RWPE1 (cell line): ENCODE results near the gene THOC2.
"Not testable (repeated sequence)": the region's sequence is repeated elsewhere in the genome, so short reads cannot be mapped to it uniquely, and the experiment has no call there.

Experiments
- CTCF ChIA-PET: fragments of 350-600 bp; sonication (Branson Sonifier 250); formaldehyde crosslinking; extraction: SDS; loops from one replicate; lab custom pipeline; 2021; lab: Yijun Ruan, JAX
- POLR2A ChIA-PET: fragments of 400-600 bp; formaldehyde crosslinking; extraction: SDS; loops from one replicate; lab custom pipeline; 2020; ENCODE audit warnings: antibody characterized with exemption; ENCODE audit not compliant: low non-redundant PET; lab: Yijun Ruan, JAX
- DNase-seq: peaks from one replicate; pipeline ENCODE4 v3.0.0; 2012; ENCODE audit warnings: low spot score
- H3K27ac ChIP-seq: fragments of 450-650 bp; 2 replicates; pipeline ENCODE4 v1.5.1; 2017
- CTCF ChIP-seq: fragments of 450-650 bp; conservative IDR thresholded peaks from 2 replicates; pipeline ENCODE4 v1.5.1; 2017; ENCODE audit warnings: low read depth, mild to moderate bottlenecking

THOC2 gene

GRCh38 chrX:123728016-123728415, 4.8 kb downstream of the THOC2 start:
- CTCF ChIA-PET = no interaction called here
- H3K27ac ChIP-seq = no peak overlapping the region
- no peak for TF ChIP-seq CTCF
- no peak for DNase-seq
- POLR2A ChIA-PET = no interaction called here

- CTCF ChIA-PET = not testable (repeated sequence)
Observed at GRCh38 chrX:123722193-123722592, 10.7 kb downstream of the THOC2 start.

GRCh38 chrX:123720486-123720885, 12.4 kb downstream of the THOC2 start:
- CTCF ChIA-PET = no interaction called here
- POLR2A ChIA-PET = no interaction called here
- DNase-seq = no peak
- no peak for TF ChIP-seq CTCF
- no peak overlapping the region for H3K27ac ChIP-seq

More at GRCh38 chrX:123722193-123722592, 10.7 kb downstream of the THOC2 start:
- H3K27ac ChIP-seq, POLR2A ChIA-PET, DNase-seq: not testable (repeated sequence)

GRCh38 chrX:123713841-123714240, 19.0 kb downstream of the THOC2 start:
- no peak overlapping the region for H3K27ac ChIP-seq
- CTCF ChIA-PET = no interaction called here
- POLR2A ChIA-PET = no interaction called here

GRCh38 chrX:123713434-123713833, 19.4 kb downstream of the THOC2 start:
- POLR2A ChIA-PET = no interaction called here
- no peak overlapping the region for H3K27ac ChIP-seq
- CTCF ChIA-PET = interaction anchor here (0.6 kb wide), 1 partner anchor 1485 kb away, joined by 3 read pairs; no protein-coding TSS in a partner anchor
- no peak for DNase-seq
- no peak for TF ChIP-seq CTCF

More at GRCh38 chrX:123713841-123714240, 19.0 kb downstream of the THOC2 start:
- no peak for TF ChIP-seq CTCF
- no peak for DNase-seq

GRCh38 chrX:123711201-123711600, 21.7 kb downstream of the THOC2 start:
- CTCF ChIA-PET, POLR2A ChIA-PET, H3K27ac ChIP-seq, DNase-seq: not testable (repeated sequence)

GRCh38 chrX:123704781-123705180, 28.1 kb downstream of the THOC2 start:
- no peak for DNase-seq
- ChIA-PET CTCF (no interaction called here), POLR2A (no interaction called here)
- no peak for TF ChIP-seq CTCF
- H3K27ac ChIP-seq = no peak overlapping the region
